ENCODE results near the gene HSDL2. TPM values are rescaled to one million over a fixed set of nuclear protein-coding genes. Genes with fewer than 3 reads are reported as not detected.

HSDL2 gene
- 10 to 100 TPM in 11 of 12 donors, not detected in 1; 47.0 to 87.5 (median 77.1) TPM for polyA plus RNA-seq (ENCODE audit: insufficient read length in 12 of 12)
- long read RNA-seq, donor 1, transcript HSDL2-202 (11 exons, 3,350 nt), result major isoform, 14 of 29 reads
- long read RNA-seq, donor 1, partial matches to known transcripts, result 14 of 29 reads
- long read RNA-seq, donor 1, other reads (novel, unspliced or antisense), result 0 of 29 reads
- long read RNA-seq, donor 2, transcript HSDL2-202 (11 exons, 3,350 nt), result major isoform, 22 of 50 reads
- long read RNA-seq, donor 2, partial matches to known transcripts, result 28 of 50 reads
- long read RNA-seq, donor 2, other reads (novel, unspliced or antisense), result 0 of 50 reads
- long read RNA-seq, donor 3, partial matches to known transcripts, result 0 of 4 reads
- long read RNA-seq, donor 3, other reads (novel, unspliced or antisense), result 0 of 4 reads
- long read RNA-seq, donor 4, partial matches to known transcripts, result 8 of 11 reads
- long read RNA-seq, donor 4, other reads (novel, unspliced or antisense), result 0 of 11 reads
- long read RNA-seq, donor 5, result 0 reads
- long read RNA-seq, donor 6, transcript HSDL2-202 (11 exons, 3,350 nt), result major isoform, 7 of 7 reads
- long read RNA-seq, donor 6, partial matches to known transcripts, result 0 of 7 reads
- long read RNA-seq, donor 6, other reads (novel, unspliced or antisense), result 0 of 7 reads
- long read RNA-seq, donor 7, transcript HSDL2-202 (11 exons, 3,350 nt), result major isoform, 9 of 29 reads
- long read RNA-seq, donor 7, partial matches to known transcripts, result 20 of 29 reads
- long read RNA-seq, donor 7, other reads (novel, unspliced or antisense), result 0 of 29 reads
- long read RNA-seq, donor 8, transcript HSDL2-202 (11 exons, 3,350 nt), result major isoform, 13 of 37 reads
- long read RNA-seq, donor 8, partial matches to known transcripts, result 24 of 37 reads
- long read RNA-seq, donor 8, other reads (novel, unspliced or antisense), result 0 of 37 reads
- long read RNA-seq, donor 9, partial matches to known transcripts, result 6 of 9 reads
- long read RNA-seq, donor 9, other reads (novel, unspliced or antisense), result 0 of 9 reads
- long read RNA-seq, donor 10, transcript HSDL2-202 (11 exons, 3,350 nt), result major isoform, 11 of 33 reads
- long read RNA-seq, donor 10, partial matches to known transcripts, result 22 of 33 reads
- long read RNA-seq, donor 10, other reads (novel, unspliced or antisense), result 0 of 33 reads
- long read RNA-seq, donor 11, transcript HSDL2-202 (11 exons, 3,350 nt), result major isoform, 13 of 28 reads
- long read RNA-seq, donor 11, partial matches to known transcripts, result 14 of 28 reads
- long read RNA-seq, donor 11, other reads (novel, unspliced or antisense), result 0 of 28 reads

- peak; percentile 58 for DNase-seq
These were observed at the start of gene HSDL2 for GRCh38 chr9:112380102-112380824. HSDL2 (plus strand) TSS chr9:112380108; CDS start chr9:112380164, 56 bp downstream.

GRCh38 chr9:112331674-112331952 lies 48.3 kb upstream of the HSDL2 start:
- DNase-seq, result no peak

GRCh38 chr9:112332214-112332613 lies 47.7 kb upstream of the HSDL2 start:
- no peak for DNase-seq

GRCh38 chr9:112332674-112332976 lies 47.3 kb upstream of the HSDL2 start:
- no peak for DNase-seq

GRCh38 chr9:112332977-112333638 lies 46.8 kb upstream of the HSDL2 start, which contains the start of gene PTBP3:
PTBP3 (minus strand) TSS chr9:112333619; CDS start chr9:112297865, 35,754 bp downstream.
- DNase-seq, result peak; percentile 59

GRCh38 chr9:112333639-112334431 lies 46.1 kb upstream of the HSDL2 start:
- DNase-seq, result peak; percentile 95

GRCh38 chr9:112334432-112334841 lies 45.5 kb upstream of the HSDL2 start:
- DNase-seq, result peak; percentile 35

- DNase-seq, result no peak
These were observed 42.4 kb upstream of the HSDL2 start for GRCh38 chr9:112337547-112337946.

GRCh38 chr9:112338561-112338960 lies 41.3 kb upstream of the HSDL2 start:
- DNase-seq, result no peak

- no peak for DNase-seq
These were observed 40.0 kb upstream of the HSDL2 start for GRCh38 chr9:112339886-112340285.

- DNase-seq, result no peak
These were observed 38.2 kb upstream of the HSDL2 start for GRCh38 chr9:112341730-112342129.

- DNase-seq, result peak; percentile 79
These were observed 31.5 kb upstream of the HSDL2 start for GRCh38 chr9:112348257-112349007.

- no peak for DNase-seq
These were observed 30.9 kb upstream of the HSDL2 start for GRCh38 chr9:112349008-112349333.

GRCh38 chr9:112351184-112351583 lies 28.7 kb upstream of the HSDL2 start:
- no peak for DNase-seq

GRCh38 chr9:112352209-112352608 lies 27.7 kb upstream of the HSDL2 start:
- no peak for DNase-seq

GRCh38 chr9:112354081-112354743 lies 25.7 kb upstream of the HSDL2 start:
- no peak for DNase-seq

GRCh38 chr9:112355427-112355897 lies 24.4 kb upstream of the HSDL2 start:
- no peak for DNase-seq

GRCh38 chr9:112360047-112360804 lies 19.7 kb upstream of the HSDL2 start:
- DNase-seq, result no peak

All from muscle of arm (tissue), 14 donors.